ENCODE results near the gene SLC9A3.

SLC9A3 gene

DNA sequence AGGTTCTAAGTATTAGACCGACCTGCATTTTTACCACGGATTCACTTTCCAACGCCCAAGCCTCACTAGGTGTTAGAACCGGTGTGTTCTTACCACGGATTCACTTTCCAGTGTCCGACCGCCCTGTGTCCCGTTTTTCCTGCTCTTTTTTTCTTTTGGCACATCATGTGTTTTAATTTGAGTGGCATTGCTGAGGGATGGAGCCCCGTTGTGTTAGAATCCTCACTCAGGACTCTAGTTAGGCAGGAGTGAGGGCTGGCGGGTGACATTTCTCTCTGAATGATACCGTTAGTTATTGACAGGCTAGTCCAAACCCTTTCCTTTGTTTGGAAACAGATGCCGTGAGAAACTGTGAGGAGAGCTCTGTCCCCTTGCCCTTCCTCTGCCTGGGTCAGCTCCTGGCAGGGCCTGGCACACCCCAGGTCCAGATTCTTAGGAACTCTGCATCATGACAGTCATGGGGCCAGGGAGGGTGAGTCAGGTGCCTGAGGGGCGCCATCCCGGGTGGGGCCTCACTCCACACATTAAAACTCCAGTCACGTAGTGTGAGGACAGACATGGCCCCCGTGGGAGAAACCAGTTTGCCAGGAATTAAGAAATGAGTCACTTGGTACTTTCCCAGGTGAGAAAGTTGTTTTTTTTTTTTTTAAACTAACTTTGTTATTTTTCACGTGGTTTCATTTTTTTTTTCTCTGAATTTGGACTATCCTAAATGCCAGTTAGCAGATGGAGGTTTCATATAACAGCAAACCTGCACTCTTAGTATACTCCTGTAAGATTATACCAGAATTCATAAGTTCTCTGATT, 65.5 kb downstream of the SLC9A3 start:
- no peak for DNase-seq (ENCODE audit: low read depth)

DNA sequence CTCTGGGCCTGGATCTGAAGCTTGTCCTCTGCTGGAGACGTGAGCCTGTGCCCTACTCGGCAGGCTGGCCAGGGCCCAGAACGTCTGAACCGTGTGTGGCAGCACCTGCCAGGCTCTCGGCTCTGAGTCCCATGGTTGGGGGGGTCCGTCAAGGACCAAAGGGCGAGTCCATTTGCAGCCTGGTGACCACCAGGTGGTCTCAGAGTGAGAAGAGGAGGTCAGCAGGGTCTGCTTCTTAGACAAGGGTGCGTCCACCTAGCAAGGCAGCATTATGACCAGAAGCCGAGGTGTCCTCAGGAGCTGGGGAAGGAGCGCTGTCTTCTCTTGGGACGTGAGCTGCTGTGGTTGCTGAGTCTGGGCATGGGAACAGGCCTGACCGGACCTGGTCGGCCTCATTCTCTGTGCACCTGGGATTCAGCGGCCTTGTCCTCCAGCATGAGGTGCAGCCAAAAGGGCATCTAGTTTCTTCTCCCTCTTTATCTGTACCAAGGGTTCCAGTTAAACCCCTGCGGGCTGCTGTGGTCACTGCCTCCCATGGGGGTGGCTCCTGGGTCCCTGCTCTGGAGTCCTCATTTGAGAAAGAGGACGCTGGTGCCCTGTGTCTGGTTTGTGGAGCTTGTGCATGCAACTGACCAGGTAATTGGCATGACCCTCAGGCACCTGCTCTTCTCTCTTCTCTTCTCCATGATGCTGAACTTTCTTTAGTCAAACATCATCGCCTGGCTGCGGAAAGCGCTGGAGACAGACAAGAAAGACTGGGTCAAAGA, 66.9 kb downstream of the SLC9A3 start:
- no peak for DNase-seq (ENCODE audit: low read depth)

DNA sequence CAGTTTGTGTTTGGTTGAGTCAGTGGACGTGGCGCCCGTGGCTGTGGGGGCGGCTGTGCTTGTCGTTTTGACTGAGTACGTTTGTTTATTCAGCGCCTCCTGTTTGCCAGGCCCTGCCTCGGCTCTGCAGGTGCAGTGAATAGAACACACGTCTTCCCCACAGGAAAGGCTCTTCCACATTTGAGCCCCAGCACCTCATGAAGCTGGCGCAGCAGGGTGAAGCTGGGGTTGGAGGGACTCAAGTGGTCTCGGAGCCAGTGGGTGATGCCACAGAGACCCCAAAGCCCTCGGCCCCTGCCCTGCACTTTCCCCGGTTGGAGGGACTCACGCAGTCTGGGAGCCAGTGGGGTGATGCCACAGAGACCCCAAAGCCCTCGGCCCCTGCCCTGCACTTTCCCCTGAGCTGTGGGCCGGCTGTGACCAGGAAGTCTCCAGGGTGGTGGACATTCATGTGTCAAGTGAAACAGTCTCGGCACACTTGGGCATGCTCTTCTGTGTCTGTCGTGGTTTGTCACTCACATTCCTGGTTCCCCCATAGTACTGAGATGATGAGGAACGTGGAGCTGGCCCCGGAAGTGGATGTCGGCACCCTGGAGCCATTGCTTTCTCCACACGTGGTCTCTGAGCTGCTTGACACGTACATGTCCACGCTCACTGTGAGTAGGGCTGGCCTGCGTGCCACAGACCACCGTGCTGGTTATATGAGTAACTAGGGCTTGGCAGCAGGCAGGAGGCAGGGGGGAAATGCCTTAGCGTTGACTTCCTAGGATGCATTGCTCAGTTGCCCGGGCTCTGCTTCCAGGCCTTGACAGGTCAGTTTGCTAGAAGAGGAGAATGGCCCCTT, 67.7 kb downstream of the SLC9A3 start:
- no peak for DNase-seq (ENCODE audit: low read depth)

DNA sequence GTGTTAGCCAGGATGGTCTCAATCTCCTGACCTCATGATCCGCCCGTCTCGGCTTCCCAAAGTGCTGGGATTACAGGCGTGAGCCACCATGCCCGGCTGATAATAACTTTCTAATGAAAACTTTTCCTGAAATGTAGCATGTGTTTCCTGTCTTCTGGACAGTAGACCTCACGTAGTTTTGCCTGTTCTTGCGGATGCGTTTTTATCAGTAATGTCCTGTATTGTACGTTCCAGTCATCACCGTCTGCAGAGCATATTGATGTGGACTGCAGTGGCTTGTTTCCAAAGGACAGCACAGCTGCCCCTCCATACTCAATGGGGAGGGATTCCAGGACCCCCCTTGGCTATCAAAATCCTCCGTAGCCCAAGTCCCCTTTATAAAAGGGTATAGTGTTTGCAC, 68.4 kb downstream of the SLC9A3 start:
- no peak for DNase-seq (ENCODE audit: low read depth)

DNA sequence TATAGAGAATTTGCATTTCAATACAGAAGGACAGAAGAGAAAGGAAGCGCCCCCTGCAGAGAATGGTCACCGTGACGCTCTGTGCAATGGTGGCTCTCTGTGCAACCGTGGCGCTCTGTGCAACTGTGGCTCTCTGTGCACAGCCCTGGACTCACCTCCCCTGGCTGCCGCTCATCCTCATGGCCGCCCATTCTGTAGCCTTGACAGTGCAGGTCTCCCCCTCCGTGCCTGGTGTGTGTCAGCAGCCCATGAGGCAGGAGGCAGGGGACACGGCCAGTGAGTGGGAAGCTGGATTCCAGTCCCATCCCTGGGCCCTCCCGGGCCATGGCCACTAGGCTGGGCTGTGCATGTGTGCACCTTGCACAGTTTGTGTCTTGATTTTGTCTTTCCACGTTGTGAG, 69.3 kb downstream of the SLC9A3 start:
- DNase-seq (ENCODE audit: low read depth) = no peak

DNA sequence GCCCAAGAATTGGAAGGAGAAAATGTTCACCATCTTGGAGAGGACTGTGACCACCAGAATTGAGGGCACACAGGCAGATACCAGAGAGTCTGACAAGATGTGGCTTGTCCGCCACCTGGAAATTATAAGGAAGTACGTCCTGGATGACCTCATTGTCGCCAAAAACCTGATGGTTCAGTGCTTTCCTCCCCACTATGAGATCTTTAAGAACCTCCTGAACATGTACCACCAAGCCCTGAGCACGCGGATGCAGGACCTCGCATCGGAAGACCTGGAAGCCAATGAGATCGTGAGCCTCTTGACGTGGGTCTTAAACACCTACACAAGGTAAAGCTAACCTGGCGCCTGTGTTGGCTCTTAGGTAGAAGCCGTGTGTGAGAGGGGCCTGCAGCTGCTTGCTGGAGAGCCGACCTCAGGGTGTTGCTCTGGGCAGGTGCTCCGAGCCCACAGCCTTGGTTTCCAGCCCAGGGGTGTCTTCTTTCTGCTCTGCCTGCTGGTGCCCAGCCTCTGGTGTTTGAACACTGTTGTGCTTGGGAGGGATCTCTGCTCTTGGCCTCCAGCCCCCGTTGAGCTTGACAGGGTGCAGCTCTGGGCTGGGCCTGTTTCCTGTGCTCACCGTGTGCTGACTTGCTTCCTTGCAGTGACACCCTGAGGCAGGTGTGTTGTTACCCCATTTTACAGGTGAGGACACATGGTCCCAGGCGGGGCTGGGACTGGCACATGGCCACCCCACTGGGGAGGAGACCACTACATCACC, 70.3 kb downstream of the SLC9A3 start:
- no peak for DNase-seq (ENCODE audit: low read depth)

DNA sequence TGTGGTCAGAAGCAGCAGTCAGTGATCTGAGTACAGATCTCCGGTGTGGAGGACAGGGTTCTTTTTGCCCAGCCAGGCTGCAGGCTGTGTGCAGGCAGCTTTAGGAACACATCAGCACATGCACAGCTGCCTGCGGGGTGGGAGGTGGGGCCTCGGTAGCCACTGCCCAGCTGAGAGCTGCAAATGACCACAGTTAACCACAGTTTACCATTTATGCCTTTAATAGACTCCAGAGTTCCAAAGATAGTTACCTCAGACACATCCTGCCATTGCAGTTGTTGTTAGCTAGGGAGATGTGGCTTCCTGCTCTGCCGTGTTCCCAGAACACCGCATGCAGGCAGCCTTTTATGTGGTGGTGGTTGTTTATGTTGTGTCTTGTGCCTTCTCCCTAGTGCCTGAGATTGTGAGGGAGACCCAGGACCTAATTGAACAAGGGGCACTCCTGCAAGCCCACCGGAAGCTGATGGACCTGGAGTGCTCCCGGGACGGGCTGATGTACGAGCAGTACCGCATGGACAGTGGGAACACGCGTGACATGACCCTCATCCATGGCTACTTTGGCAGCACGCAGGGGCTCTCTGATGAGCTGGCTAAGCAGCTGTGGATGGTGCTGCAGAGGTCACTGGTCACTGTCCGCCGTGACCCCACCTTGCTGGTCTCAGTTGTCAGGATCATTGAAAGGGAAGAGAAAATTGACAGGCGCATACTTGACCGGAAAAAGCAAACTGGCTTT, 71.1 kb downstream of the SLC9A3 start:
- no peak for DNase-seq (ENCODE audit: low read depth)

DNA sequence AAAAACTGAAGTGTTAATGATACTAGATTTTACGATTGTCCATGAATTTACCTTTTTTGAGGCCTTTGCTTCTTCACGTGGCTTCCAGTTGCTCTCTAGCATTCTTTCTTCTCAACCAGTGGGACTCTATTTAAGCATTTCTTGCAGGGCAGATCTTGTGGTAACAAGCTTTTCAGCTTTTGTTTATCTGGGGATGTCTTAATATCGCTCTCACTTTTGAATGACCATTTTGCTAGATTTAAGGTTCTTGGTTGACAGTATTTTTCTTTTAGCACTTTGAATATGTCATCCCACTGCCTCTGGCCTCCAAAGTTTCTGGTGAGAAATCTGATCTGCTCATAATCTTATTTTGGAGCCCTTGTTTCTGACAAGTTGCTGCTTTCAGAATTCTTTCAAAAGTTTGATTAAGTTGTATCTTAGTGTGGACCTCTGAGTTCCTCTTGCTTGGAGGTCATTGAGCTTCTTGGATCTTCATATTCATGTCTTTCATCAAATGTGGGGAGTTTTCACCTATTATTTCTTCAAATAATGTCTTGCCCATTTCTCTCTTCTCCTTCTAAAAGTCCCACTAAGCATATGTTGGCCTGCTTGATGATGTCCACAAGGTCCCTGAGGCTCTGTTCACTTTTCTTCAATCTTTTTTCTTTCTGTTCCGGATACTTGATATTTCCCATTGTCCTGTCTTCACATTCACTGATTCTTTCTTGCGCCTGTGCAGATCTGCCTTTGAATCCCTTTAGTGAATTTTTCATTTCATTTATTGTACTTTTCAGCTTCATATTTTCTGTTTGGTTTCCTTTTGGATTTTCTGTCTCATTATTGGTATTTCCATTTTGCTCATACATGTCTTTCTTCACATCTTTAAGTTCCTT, 72.4 kb downstream of the SLC9A3 start:
- no peak for DNase-seq (ENCODE audit: low read depth)

DNA sequence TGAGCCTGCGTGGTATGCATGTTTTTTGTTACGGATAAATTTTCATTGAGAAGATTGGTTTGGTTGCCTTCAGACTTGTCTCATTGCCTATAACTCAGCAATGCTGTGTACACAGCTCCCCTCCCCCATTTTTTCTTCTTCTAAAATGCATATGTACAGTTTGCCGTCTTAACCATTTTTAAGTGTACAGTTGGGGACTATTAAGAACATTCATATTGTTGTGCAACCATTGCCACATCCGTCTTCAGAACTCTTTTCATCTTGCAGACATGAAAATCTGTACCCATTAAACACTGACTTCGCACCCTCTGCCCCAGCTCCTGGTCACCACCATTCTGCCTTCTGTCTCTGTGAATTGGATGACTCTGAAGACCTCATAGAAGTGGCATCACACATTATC, 75.1 kb downstream of the SLC9A3 start:
- no peak for DNase-seq (ENCODE audit: low read depth)

DNA sequence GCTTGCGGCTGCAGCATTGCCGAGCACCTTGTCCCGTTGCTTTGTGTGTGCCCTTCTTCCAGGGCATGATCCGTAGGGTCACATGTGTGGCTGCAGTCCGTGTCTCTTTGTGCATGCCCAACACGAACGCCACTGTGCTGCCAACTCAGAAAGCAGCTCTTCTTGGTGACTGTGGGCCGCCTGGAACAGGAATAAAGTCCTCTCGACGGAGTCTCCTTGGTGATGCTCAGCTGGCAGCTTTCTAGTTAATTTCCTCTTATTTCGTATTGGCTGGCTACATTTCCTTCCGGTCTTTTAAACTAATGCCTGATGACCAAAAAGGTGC, 75.5 kb downstream of the SLC9A3 start:
- DNase-seq (ENCODE audit: low read depth) = no peak

DNA sequence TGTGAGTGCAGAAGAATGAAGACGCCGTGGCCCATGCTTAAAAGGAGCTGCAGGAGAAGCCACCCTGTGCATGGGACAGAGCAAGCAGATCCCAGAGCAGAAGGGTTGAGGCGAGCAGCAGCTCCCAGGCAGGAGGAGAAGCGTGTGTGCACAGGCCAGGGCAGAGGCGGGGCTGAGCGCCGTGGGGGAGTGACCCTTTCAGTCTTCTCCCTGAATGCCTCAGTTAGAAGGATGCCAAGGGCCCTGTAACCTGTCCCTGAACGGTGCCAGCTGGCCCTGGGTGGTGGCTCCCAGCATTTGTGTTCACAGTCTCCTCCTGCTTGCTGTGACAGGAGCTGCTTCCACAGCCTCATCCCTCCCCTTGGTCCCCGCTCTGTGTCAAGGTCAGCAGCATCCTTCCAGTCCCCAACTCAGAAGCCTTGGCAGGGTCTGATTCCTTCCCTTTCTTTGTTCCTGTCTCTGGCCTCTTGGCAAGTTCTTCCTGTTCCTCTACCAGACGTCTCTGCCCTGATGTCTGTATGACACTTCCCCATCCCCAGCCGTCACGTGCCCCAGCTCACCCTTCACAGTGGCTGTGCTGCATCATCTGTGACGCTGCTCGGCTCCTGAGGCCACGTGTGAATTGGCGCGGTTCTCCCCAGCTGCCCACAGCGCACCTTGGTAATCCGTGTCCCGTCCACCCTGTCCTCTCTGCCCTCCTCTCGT, 76.0 kb downstream of the SLC9A3 start:
- DNase-seq (ENCODE audit: low read depth) = no peak

DNA sequence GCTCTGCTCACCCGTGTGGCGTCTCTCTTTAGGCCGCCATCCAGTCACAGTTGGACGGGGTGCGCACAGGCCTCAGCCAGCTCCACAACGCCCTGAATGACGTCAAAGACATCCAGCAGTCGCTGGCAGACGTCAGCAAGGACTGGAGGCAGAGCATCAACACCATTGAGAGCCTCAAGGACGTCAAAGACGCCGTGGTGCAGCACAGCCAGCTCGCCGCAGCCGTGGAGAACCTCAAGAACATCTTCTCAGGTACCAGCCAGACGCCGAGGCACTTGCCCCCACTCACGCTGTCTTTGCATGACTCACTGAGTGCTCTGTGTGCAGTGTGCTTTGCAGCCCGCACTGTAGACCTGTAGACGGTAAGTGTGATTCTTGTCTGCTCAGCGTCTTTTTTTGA, 76.7 kb downstream of the SLC9A3 start:
- no peak for DNase-seq (ENCODE audit: low read depth)

DNA sequence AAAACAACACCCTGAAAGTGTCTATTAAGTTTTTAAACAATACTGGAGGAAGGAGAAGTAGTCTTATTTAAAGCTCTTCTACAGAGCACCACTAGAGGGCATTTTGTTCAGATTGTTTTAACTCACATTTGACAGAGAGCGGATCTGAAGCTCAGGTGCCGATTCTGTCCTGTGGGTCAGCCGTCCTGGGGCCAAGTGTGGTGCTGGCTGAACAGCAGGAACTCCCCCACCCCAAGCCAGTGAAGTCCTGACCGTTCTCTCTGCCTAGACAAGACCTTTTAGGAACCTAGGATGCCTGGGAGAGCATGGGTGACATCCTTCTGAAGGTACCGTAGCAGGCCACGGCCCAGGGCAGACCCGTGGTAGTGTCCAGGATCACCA, 77.4 kb downstream of the SLC9A3 start:
- DNase-seq (ENCODE audit: low read depth) = no peak

DNA sequence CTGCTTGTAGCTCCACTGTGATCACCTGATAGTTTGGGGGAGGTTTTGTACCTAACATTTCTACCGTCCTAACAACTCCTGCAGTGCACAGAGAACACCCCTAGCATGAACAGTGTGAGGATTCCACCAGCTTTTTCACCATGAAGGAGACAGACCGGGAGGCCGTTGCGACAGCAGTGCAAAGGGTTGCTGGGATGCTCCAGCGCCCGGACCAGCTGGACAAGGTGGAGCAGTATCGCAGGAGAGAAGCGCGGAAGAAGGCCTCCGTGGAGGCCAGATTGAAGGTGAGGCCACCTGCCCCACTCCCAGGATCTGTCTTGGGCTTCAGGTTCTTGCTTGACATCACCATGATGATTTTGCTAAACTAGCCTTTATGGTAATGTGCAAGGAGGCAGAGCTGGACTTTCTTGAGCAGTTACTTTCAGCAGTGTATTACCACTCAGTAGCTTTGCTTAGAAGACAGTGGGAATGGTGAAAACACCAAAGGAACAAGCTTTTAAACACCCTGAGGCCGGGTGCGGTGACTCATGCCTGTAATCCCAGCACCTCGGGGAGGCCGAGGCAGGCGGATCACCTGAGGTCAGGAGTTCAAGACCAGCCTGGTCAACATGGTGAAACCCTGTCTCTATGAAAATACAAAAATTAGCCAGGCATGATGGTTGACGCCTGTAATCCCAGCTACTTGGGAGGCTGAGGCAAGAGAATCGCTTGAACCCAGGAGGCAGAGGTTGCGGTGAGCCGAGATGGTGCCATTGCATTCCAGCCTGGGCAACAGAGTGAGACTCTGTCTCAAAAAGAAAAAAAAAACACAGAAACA, 78.0 kb downstream of the SLC9A3 start:
- DNase-seq (ENCODE audit: low read depth) = no peak

DNA sequence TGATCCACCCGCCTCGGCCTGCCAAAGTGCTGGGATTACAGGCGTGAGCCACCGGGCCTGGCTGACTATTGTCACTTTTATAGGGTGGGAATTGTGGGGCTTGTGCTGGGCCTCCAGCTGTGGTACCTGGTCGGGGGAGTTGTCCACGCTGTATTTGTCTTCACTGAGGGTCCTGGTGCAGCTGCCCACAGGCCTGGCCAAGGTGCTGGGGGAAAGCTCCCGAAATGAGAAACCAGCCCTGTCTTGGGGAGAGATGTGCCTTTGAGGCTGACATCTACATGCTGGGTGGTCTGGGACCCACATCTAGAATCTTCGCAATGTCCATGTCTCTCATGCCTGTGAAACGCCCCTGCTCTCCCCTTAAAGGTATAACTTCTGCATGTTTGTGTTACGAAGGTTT, 78.7 kb downstream of the SLC9A3 start:
- no peak for DNase-seq (ENCODE audit: low read depth)

DNA sequence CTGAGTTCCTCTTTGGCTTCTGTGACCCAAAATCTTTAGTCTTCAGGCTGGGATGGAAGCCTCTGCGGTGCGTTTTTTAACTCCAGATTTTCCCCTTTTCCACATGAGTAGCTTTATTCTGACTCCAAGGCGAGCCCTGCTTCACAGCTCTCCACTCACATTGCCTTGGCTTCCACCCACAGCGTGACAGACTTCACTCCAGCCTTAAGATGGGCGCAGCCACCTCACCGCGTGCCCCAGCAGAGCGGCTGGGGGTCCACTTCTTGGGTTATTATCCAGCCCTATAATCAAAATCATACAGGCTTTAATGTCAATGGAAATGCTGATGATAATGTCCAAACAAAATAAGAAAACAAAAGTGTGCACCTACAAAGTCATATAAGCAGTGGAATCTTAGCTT, 80.0 kb downstream of the SLC9A3 start:
- no peak for DNase-seq (ENCODE audit: low read depth)

DNA sequence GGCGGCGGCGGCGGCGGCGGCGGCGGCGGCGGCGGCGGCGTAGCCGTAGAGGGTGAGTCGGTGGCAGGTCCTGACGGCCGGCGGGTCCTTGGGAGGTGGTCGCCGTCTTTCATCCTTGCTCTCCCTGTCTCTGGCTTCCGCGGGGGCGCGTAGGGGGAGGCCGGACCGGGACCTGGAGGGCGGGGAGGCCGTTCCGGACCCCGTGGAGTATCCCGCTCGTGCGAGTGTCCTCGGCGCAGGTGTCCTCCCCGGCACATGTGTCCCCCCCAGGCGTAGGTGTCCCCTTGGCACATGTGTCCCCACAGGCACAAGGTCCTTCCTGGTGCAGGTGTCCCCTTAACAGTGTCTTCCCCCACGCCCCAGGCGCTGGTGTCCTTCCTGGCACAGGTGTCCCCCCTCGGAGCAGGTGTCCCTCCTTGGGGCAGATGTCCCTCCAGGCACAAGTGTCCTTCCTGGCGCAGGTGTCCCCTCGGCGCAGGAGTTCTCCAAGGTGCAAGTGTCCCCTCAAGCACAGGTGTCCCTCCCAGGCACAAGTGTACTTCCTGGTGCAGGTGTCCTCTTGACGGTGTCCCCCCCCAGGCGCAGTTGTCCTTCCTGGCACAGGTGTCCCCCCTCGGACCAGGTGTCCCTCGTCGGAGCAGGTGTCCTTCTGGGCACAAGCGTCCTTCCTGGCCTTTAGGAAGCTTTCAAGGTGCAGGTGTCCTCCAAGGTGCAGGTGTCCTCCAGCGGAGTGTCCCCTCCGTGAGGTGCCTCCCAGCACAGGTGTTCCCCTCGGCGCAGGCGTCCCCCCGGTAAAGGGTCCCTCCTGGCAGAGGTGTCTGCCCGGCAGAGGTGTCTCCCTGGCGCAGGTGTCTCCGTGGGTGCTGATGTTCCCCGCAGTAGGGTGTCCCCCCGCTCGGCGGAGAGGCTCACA, 80.8 kb downstream of the SLC9A3 start:
- DNase-seq (ENCODE audit: low read depth) = no peak
